Measurements from ENCODE around the gene PARP4.
"Not testable (repeated sequence)": the region's sequence is repeated elsewhere in the genome, so short reads cannot be mapped to it uniquely, and the experiment has no call there.

The PARP4 gene

DNA sequence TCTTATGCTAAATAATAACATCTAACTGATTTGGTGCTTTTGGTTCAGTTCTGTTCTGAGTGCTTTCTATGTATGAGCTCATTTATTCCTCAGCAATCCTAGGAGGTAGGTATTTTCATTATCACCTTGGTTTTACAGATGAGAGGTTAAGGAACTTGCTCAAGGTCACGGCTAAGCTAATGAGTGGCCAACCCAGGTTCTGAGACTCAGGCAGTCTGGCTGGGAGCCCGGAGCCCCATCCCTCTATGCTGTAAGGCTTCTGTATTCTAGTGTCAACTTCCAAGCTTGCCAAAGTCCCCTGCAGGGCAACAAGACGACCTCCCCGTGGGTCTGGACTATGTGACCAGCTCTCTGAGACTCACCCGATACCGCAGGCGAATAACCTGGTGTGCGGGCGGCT is 60.5 kb downstream of the PARP4 start:
- Mint-ChIP-seq H3K27me3 (ENCODE audit: low read depth) (no peaks in the 10 kb centered on the region), H3K36me3 (ENCODE audit: low read depth) (peaks cover 55% of the 10 kb centered on the region)

DNA sequence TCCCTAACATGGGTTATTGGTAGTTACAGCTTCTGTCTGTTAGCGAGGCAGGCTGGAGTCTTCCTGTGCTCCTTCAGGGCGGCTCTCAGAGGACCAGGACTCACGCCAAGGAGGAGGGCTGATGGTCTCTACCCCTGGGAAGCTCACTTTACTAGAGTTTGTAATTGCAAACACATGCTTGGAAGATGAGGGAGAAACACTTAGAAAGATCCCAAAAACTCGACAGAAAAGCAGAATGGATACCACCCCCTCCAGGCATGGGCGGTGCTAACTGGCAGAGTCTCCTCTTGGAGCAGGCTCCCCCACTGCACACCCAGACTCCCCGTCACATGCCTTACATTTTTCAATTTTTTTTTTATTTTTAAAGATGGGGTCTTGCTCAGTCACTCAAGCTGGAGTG is 62.0 kb downstream of the PARP4 start:
- no peak overlapping the region for H3K27ac Mint-ChIP-seq

More for the DNA sequence above, 60.5 kb downstream of the PARP4 start:
- Mint-ChIP-seq H3K4me1 (ENCODE audit: low read depth) (no peaks in the 10 kb centered on the region), H3K9me3 (no peaks in the 10 kb centered on the region), H3K4me3 (no peak overlapping the region), H3K27ac (no peak overlapping the region)
- no peak for DNase-seq (ENCODE audit: low spot score)

GRCh38 chr13:24444851-24445250 is 67.7 kb downstream of the PARP4 start:
- not testable (repeated sequence) for H3K27ac Mint-ChIP-seq; DNase-seq (ENCODE audit: low spot score)
- H3K36me3 Mint-ChIP-seq (ENCODE audit: low read depth): peaks cover 49% of the 10 kb centered on the region

More for the DNA sequence above, 62.0 kb downstream of the PARP4 start:
- Mint-ChIP-seq H3K27me3 (ENCODE audit: low read depth) (no peaks in the 10 kb centered on the region), H3K36me3 (ENCODE audit: low read depth) (peaks cover 58% of the 10 kb centered on the region), H3K9me3 (no peaks in the 10 kb centered on the region), H3K4me3 (no peak overlapping the region), H3K4me1 (ENCODE audit: low read depth) (no peaks in the 10 kb centered on the region)
- DNase-seq (ENCODE audit: low spot score): no peak

GRCh38 chr13:24443366-24443765 is 69.2 kb downstream of the PARP4 start:
- Mint-ChIP-seq H3K36me3 (ENCODE audit: low read depth) (peaks cover 47% of the 10 kb centered on the region), H3K9me3 (no peaks in the 10 kb centered on the region), H3K4me1 (ENCODE audit: low read depth) (peaks cover 1% of the 10 kb centered on the region), H3K27me3 (ENCODE audit: low read depth) (no peaks in the 10 kb centered on the region), H3K27ac (peak overlapping the region; percentile 8), H3K4me3 (no peak overlapping the region)
- DNase-seq (ENCODE audit: low spot score): no peak

More at GRCh38 chr13:24444851-24445250, 67.7 kb downstream of the PARP4 start:
- H3K4me3 Mint-ChIP-seq; H3K4me1 Mint-ChIP-seq (ENCODE audit: low read depth); H3K27me3 Mint-ChIP-seq (ENCODE audit: low read depth); H3K9me3 Mint-ChIP-seq: not testable (repeated sequence)

GRCh38 chr13:24426045-24426444 is 86.5 kb downstream of the PARP4 start:
- H3K27ac Mint-ChIP-seq; H3K9me3 Mint-ChIP-seq; H3K27me3 Mint-ChIP-seq (ENCODE audit: low read depth); H3K4me3 Mint-ChIP-seq; DNase-seq (ENCODE audit: low spot score); H3K4me1 Mint-ChIP-seq (ENCODE audit: low read depth): not testable (repeated sequence)
- H3K36me3 Mint-ChIP-seq (ENCODE audit: low read depth): peaks cover 50% of the 10 kb centered on the region

DNA sequence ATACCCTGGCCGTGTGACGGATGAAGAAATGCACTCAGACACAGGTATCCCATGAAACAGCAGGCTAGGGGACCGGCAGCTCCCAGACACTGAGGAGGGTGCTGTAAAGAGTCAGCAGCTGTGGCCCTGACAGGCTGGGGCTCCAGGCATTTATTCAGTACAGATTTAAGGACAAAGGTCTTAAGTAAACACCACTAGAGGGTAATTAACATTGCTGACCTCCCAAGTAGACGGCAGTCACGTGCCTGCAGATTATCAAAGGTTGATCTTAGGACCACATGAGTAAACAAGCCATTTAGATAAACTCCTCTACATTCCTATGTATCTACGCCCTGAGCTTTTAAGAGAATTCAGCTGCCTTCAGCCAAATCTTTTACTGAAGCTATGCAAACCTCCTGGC is 92.9 kb downstream of the PARP4 start:
- H3K27ac Mint-ChIP-seq; H3K4me1 Mint-ChIP-seq (ENCODE audit: low read depth); H3K4me3 Mint-ChIP-seq; DNase-seq (ENCODE audit: low spot score); H3K27me3 Mint-ChIP-seq (ENCODE audit: low read depth); H3K9me3 Mint-ChIP-seq: not testable (repeated sequence)
- peaks cover 41% of the 10 kb centered on the region for H3K36me3 Mint-ChIP-seq (ENCODE audit: low read depth)

DNA sequence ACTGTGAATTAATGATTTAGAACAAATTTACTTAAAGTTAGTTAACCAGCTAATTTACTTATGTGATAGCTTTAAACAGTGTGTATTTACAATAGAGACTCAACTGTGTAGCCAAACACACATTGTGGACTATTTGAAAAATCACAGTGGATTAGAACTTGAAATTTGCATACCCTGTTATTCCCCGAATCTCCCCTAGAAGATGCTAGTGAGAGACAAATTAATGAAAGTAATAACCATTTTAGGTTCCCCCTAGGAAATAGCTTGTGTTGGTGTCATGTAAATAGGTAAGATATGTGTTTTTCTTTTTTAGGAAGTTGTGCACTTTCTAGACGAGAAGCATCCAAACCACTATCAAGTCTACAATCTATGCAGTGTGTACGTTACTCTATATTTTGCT is 104.7 kb downstream of the PARP4 start:
- no peak overlapping the region for H3K4me3 Mint-ChIP-seq
- H3K27me3 Mint-ChIP-seq (ENCODE audit: low read depth): peaks cover 57% of the 10 kb centered on the region
- H3K4me1 Mint-ChIP-seq (ENCODE audit: low read depth): peaks cover 7% of the 10 kb centered on the region
- no peak overlapping the region for H3K27ac Mint-ChIP-seq
- no peak for DNase-seq (ENCODE audit: low spot score)
- no peaks in the 10 kb centered on the region for H3K9me3 Mint-ChIP-seq
- H3K36me3 Mint-ChIP-seq (ENCODE audit: low read depth): no peaks in the 10 kb centered on the region

- DNase-seq (ENCODE audit: low spot score): no peak
- Mint-ChIP-seq H3K36me3 (ENCODE audit: low read depth) (no peaks in the 10 kb centered on the region), H3K27ac (no peak overlapping the region), H3K4me1 (ENCODE audit: low read depth) (peaks cover 7% of the 10 kb centered on the region), H3K4me3 (no peak overlapping the region), H3K9me3 (no peaks in the 10 kb centered on the region), H3K27me3 (ENCODE audit: low read depth) (peaks cover 56% of the 10 kb centered on the region)
These were observed 106.1 kb downstream of the PARP4 start for GRCh38 chr13:24406524-24406923.

- no peak for DNase-seq (ENCODE audit: low spot score)
- Mint-ChIP-seq H3K27me3 (ENCODE audit: low read depth) (no peaks in the 10 kb centered on the region), H3K27ac (no peak overlapping the region), H3K36me3 (ENCODE audit: low read depth) (no peaks in the 10 kb centered on the region), H3K9me3 (peaks cover 16% of the 10 kb centered on the region), H3K4me3 (no peak overlapping the region), H3K4me1 (ENCODE audit: low read depth) (no peaks in the 10 kb centered on the region)
These were observed 115.8 kb downstream of the PARP4 start for GRCh38 chr13:24396821-24397220.

DNA sequence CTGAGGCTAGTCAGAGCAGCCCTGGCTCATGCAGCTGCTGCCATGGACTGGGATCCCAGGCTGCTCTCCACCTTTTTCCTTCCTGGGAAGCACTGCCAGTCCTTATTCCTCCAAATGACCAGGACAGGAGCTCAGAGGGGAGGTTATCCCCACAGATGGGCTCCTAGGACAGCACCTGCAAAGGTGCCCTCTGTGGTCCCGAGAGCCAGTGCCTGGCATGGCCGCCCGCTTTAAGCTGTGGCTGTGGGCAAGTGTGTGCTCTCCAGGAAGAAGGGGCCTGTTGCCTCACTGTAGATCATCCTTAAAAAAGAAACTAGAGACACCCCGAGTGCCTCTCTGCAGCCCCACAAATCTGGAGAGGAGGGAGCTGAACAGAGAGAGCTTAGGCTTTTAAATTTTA is 119.6 kb downstream of the PARP4 start:
- Mint-ChIP-seq H3K9me3 (peaks cover 16% of the 10 kb centered on the region), H3K27me3 (ENCODE audit: low read depth) (no peaks in the 10 kb centered on the region), H3K4me1 (ENCODE audit: low read depth) (no peaks in the 10 kb centered on the region), H3K27ac (no peak overlapping the region), H3K36me3 (ENCODE audit: low read depth) (no peaks in the 10 kb centered on the region), H3K4me3 (no peak overlapping the region)
- no peak for DNase-seq (ENCODE audit: low spot score)

DNA sequence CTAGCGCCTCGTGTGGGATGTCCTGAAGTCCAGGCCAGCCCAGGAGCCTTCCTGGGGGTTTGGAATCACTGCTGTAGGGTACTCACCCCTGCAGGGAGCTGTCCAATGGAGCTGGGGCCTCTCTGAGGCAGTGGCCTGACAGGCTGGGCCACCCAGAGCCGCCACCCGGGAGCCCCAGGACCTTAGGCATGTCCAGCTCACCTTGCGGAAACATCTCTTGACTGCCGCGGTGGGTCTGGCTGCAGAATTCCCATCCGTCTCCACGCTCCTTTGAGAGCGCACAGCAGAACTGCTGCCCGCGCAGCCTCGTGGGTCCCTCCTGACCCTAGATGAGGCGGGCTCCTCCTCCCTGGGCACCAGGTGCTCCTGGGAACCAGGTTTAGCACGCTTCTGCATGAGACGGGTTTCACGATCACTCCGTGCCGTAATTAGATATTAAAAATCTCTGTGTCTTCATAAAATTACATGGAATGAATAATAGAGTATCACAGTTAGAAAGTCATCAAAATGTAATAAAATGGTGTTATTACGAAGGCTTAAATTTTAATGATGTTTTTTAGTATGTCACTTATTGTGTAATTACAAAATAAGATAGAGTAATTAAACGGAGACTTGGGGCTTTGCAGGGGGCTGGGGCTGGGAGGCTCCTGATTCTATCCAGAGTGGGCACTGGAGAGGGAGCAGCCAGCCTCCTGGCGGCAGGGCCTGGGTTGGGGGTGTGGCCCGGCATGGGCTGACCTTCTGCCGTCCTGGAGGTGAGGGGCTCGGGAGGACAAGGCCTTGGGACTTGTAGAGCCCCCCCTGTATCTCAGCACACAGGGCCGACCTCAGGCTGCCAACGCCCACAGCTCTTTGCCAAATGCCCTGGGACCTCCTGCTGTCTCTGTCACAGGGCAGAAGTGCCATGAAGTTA is 120.6 kb downstream of the PARP4 start:
- not testable (repeated sequence) for H3K4me1 Mint-ChIP-seq (ENCODE audit: low read depth); H3K36me3 Mint-ChIP-seq (ENCODE audit: low read depth); H3K27ac Mint-ChIP-seq; H3K27me3 Mint-ChIP-seq (ENCODE audit: low read depth); DNase-seq (ENCODE audit: low spot score); H3K4me3 Mint-ChIP-seq
- peaks cover 10% of the 10 kb centered on the region for H3K9me3 Mint-ChIP-seq

DNA sequence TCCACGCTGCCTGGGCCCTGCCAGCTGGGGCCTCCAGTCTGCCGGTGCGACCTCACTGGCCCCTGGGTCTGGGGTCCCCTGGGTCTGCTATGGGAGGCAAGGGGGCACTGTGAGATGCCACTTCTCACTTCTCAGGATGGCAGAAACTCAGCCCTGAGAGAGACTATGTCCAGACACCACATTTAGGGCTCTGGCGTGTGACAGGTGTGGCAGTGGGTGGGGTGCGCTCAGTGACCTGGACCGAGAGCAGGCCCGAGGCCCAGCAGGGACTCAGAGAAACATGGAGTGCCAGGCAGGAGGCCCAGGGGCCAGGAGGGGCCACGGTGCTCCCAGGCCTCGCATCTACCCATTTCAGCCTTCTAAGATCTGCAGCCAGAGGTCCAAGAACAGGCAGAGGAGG is 121.8 kb downstream of the PARP4 start:
- H3K27me3 Mint-ChIP-seq (ENCODE audit: low read depth); H3K9me3 Mint-ChIP-seq; H3K4me3 Mint-ChIP-seq; H3K4me1 Mint-ChIP-seq (ENCODE audit: low read depth); H3K27ac Mint-ChIP-seq; DNase-seq (ENCODE audit: low spot score); H3K36me3 Mint-ChIP-seq (ENCODE audit: low read depth): not testable (repeated sequence)

GRCh38 chr13:24389506-24389905 is 123.1 kb downstream of the PARP4 start:
- no peaks in the 10 kb centered on the region for H3K4me1 Mint-ChIP-seq (ENCODE audit: low read depth)
- H3K36me3 Mint-ChIP-seq (ENCODE audit: low read depth): no peaks in the 10 kb centered on the region
- DNase-seq (ENCODE audit: low spot score): no peak
- H3K4me3 Mint-ChIP-seq: no peak overlapping the region
- H3K27me3 Mint-ChIP-seq (ENCODE audit: low read depth): no peaks in the 10 kb centered on the region
- H3K27ac Mint-ChIP-seq: no peak overlapping the region
- no peaks in the 10 kb centered on the region for H3K9me3 Mint-ChIP-seq

DNA sequence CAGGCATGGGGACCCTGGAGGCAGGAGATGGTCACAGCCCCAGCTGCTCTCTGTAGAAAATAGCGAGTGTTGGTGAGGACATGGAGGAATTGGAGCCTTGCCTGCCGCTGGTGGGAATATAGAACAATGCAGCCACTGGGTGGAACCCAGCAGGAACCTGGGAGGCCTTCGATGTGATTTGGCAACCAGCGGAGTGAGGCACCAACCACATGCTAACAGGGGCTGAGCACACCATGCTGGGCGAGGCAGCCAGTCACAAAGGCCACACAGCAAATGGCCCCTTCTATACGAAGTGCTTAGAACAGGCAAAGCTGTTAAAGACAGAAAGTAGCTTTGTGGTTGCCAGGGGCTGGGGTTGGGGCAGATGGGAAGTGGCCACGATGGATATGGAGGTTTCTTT is 123.8 kb downstream of the PARP4 start:
- not testable (repeated sequence) for H3K36me3 Mint-ChIP-seq (ENCODE audit: low read depth); DNase-seq (ENCODE audit: low spot score); H3K9me3 Mint-ChIP-seq; H3K4me1 Mint-ChIP-seq (ENCODE audit: low read depth); H3K4me3 Mint-ChIP-seq; H3K27ac Mint-ChIP-seq; H3K27me3 Mint-ChIP-seq (ENCODE audit: low read depth)

Data from T-helper 2 cell treated with Interferon-gamma antibody and Interleukin-4, amounts not matched to agents 5 μg/mL and 100 μg/mL, for 36 hours (primary cell).